Spleen (tissue), 7 donors: ENCODE data around the gene MYH2.

Experiments used
- CTCF ChIP-seq, 11 experiments: fragments of 200-600 bp in 7 of 11; fragments of 450-650 bp in 4 of 11; sonication (generic) in 4 of 11; IDR thresholded peaks in 8 of 11; conservative IDR thresholded peaks in 3 of 11; 1 replicate in 7 of 11; 2 replicates in 4 of 11; pipeline versions ENCODE4 v1.4.0 to v1.8.0; 2016 to 2021; ENCODE audit warnings: antibody characterized with exemption in 11 of 11, inconsistent platforms in 4 of 11, mild to moderate bottlenecking in 1 of 11
- POLR2A ChIP-seq, 3 donors: fragments of 450-650 bp; IDR thresholded peaks; one replicate each; pipeline ENCODE4 v1.5.1; 2017; ENCODE audit warnings: antibody characterized with exemption in 3 of 3, mild to moderate bottlenecking in 1 of 3
- POLR2AphosphoS5 ChIP-seq, 3 donors: sonication (generic); formaldehyde crosslinking; IDR thresholded peaks; one replicate each; pipeline ENCODE4 v1.5.1; 2017; ENCODE audit warnings: antibody characterized with exemption in 3 of 3
- donor health status: DM: no; HTN: no; CAD: no; lungs with moderate emphysema.
- donor health status: DM: no; HTN: no; CAD: no.
- donor health status: DM: no; HTN: no; CAD: no.

GRCh38 chr17:10589553-10590145 lies 40.2 kb upstream of the MYH2 start:
- no peak for TF ChIP-seq CTCF (IDR thresholded peaks at IDR 0.05 in 8 of 11, conservative IDR thresholded peaks at IDR 0.05 in 3 of 11)
- no peak for TF ChIP-seq POLR2A (IDR thresholded peaks at IDR 0.05)
- TF ChIP-seq POLR2AphosphoS5 (IDR thresholded peaks at IDR 0.05): no peak
